HG02973 (cell line): ENCODE measurements around the gene ABTB2.
A peak's percentile ranks its signal among the peaks of the same experiment; 100 is the strongest.

Experiments
- ATAC-seq: cut with Tn5 transposase; IDR thresholded peaks from one replicate; pipeline ENCODE4 v1.9.1; 2021; ENCODE audit warnings: moderate library complexity; ENCODE audit not compliant: unreplicated experiment

ABTB2 gene

GRCh38 chr11:34176751-34177209 lies 181.0 kb downstream of the ABTB2 start:
- no peak for ATAC-seq

GRCh38 chr11:34175284-34176019 lies 182.4 kb downstream of the ABTB2 start:
- no peak for ATAC-seq

- ATAC-seq = peak; percentile 68
Measured at GRCh38 chr11:34174412-34175041, 183.3 kb downstream of the ABTB2 start.

- ATAC-seq = no peak
Measured at GRCh38 chr11:34173050-34173449, 184.8 kb downstream of the ABTB2 start.

- no peak for ATAC-seq
Measured at GRCh38 chr11:34169686-34170085, 188.1 kb downstream of the ABTB2 start.

- ATAC-seq = no peak
Measured at GRCh38 chr11:34168642-34169420, 189.0 kb downstream of the ABTB2 start.

- ATAC-seq = no peak
Measured at GRCh38 chr11:34167961-34168360, 189.8 kb downstream of the ABTB2 start.

- no peak for ATAC-seq
Measured at GRCh38 chr11:34166806-34167740, 190.7 kb downstream of the ABTB2 start.

GRCh38 chr11:34165786-34166555 lies 191.8 kb downstream of the ABTB2 start:
- ATAC-seq = no peak

GRCh38 chr11:34165121-34165520 lies 192.7 kb downstream of the ABTB2 start:
- no peak for ATAC-seq

GRCh38 chr11:34162856-34163255 lies 195.0 kb downstream of the ABTB2 start:
- ATAC-seq = no peak

GRCh38 chr11:34162493-34162820 lies 195.4 kb downstream of the ABTB2 start:
- no peak for ATAC-seq

GRCh38 chr11:34161812-34162492 lies 195.9 kb downstream of the ABTB2 start:
- no peak for ATAC-seq

GRCh38 chr11:34161361-34161760 lies 196.4 kb downstream of the ABTB2 start:
- ATAC-seq = no peak

GRCh38 chr11:34160791-34161190 lies 197.0 kb downstream of the ABTB2 start:
- ATAC-seq = no peak

- no peak for ATAC-seq
Measured at GRCh38 chr11:34160049-34160721, 197.6 kb downstream of the ABTB2 start.

GRCh38 chr11:34158661-34159060 lies 199.1 kb downstream of the ABTB2 start:
- no peak for ATAC-seq

GRCh38 chr11:34157163-34157562 lies 200.6 kb downstream of the ABTB2 start:
- ATAC-seq = no peak

- no peak for ATAC-seq
Measured at GRCh38 chr11:34155757-34156062, 202.1 kb downstream of the ABTB2 start.
